H1 (cell line): ENCODE results near the gene TAX1BP1. TPM values are rescaled to one million over a fixed set of nuclear protein-coding genes. Genes with fewer than 3 reads are reported as not detected.
A peak's percentile ranks its signal among the peaks of the same experiment; 100 is the strongest.

Source experiments
- CTCF ChIP-seq, 3 experiments: IDR thresholded peaks; 1 replicate in 2 of 3; 2 replicates in 1 of 3; pipeline versions ENCODE4 v1.5.1 to v1.6.1; 2011; ENCODE audit warnings: low read length in 3 of 3, mild to moderate bottlenecking in 3 of 3, inconsistent platforms in 2 of 3, low read depth in 1 of 3, moderate library complexity in 1 of 3; ENCODE audit not compliant: insufficient read depth in 1 of 3; ENCODE audit errors: control extremely low read depth in 1 of 3
- polyA plus RNA-seq, 7 experiments: library from polyadenylated mRNA; depleted of rRNA in 3 of 7; stranded (reverse) in 5 of 7; unstranded in 2 of 7; fragments of >200 nt in 5 of 7; fragments of 200-250 nt in 2 of 7; gene quantifications; 1 replicate in 5 of 7; 2 replicates in 1 of 7; 4 replicates in 1 of 7; pipeline versions ENCODE4 v1.2.1 to v1.2.3, GENCODE V29; 2011 to 2013; ENCODE audit warnings: missing spikeins in 2 of 7, mixed read lengths in 2 of 7
- total RNA-seq: library from RNA; stranded (reverse); fragmentation: NEBNext Ultra II Directional; extraction: Animal tissue kit (Norgen Biotek cat#: 25700); gene quantifications from 2 replicates; pipeline ENCODE4 v1.2.1, GENCODE V29; 2021

Gene TAX1BP1
- total and polyA plus RNA-seq, 2 of the 8 experiments (the other 6 are each of a cell fraction or from before 2014, with no cell fraction given), result 56.0 to 62.7 TPM

DNA sequence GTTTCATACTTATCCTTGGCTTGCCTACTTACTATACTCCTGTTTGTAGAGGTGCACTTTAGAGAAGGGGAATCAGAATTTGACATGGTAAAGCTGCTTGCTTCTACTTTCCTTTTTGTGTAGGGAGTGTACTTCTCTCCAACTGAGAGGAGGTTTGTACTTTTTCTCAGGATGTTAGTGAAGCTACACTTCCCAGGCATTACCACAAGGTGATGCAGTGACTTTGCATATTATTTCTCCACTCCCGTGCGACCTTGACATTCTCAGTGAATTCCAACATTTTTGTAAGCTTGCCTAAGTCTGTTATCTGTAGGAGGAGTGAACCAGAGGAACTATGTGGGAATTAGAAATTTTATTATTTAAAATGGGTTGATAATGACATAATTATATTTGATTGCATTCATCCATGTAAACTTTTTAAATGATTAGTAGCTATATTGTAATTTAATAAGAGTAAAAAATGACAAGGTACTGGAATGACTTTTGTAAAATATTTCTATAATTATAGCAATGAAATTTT lies 5.2 kb downstream of the TAX1BP1 start (continued):
- peak in 2 of 3 experiments; percentile 54 to 80; a peak in 2 of 4 replicates for TF ChIP-seq CTCF (IDR thresholded peaks at IDR 0.05; ENCODE audit: control extremely low read depth in 1 of 3, insufficient read depth in 1 of 3, low read depth in 1 of 3, low read length in 3 of 3)
